IPS DF 4.7 (cell line): Measurements from ENCODE around the gene ITPRID2.

Source experiments
- DNase-seq: peaks from one replicate; pipeline ENCODE4 v3.0.0-alpha.2; 2013; ENCODE audit warnings: low spot score; ENCODE audit errors: extremely low read depth

Gene ITPRID2

DNA sequence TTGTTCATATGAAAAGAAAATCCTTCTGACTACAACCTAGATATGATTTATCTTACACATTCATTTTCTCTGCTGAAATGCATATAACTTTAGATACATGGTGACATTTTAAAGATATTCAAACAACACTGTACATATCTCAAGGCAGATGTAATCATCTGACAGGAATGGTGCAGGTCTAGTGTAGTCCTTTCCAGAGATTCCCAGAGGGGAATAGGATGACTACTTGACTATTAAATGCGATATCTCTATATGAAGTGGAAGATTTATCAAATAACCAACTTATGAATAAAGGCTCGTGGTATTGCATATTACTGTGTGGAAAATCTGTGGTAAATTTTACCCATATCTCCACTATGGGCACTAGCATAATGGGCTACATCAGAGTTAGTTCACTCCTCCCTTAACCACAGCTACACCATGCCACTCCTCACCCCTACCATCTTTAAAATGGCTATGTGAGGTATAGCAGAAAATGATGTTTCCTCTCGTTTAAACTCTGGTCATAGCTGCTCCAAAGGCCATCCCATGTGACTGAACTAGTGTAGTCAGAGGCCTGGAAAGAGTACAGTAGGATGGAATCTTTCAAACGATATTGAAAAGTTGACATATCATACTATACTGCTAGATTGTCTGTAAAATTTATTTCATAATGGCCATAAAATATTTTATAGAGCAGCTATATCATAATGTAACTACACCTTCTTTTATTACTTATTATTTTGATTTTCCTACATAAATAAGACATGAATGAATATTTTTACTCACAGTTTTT lies 9.1 kb upstream of the ITPRID2 start:
- no peak for DNase-seq

DNA sequence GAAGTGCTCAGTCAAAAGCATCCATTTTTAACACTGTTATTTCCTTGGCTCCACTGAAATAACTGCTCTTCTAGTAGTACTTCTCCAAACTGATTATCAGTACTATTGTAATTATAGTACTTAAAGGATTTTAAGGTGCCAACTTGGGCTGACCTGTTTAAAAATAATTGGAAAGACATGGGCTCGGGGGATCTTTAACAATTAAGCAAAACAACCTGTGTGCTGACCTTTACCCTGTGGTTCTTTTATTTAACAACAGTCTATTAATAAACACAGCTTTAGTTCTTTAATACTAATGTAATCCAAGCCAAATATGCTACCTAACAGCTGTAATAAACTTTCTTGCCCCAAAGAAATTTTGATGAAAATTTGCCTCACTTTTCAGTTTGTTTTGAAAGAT lies 6.9 kb upstream of the ITPRID2 start:
- DNase-seq = no peak

DNA sequence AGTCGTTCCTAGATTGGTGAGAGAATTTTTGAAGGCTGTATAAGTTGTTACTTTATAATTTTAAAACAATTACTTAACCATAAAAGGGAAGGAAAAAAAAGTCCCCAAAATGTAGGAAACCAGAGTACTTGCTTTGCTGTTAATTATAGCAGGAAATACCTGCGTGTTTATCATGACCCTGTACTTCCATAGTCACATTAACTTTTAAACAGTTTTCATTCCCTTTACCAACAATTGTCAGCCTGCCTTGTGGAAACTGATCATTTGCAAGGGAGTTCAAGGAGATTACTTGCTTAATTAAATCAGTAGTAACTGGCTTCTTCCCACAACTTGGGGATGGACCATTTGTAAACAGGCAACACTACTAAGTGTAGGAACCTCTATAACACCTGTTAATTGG lies 6.4 kb upstream of the ITPRID2 start:
- no peak for DNase-seq

DNA sequence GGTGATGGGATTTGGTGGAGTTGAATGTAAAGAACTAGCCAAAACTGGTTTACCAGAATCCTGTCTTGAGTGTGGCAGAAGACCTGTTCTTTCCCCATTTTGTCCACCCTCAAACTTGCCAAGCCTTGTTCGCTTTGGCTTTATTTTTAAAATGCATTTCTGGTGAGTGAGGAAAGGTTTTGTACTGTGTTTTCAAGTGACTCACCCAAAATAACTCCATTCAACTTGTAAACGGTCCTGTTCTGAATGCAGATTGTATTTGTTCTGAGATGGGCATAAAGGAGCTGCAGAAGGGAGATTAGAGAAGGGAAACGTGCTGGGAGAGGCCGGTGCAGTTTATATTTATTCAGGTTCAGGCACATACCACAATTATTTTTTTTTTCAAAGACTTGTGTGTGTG lies 5.3 kb upstream of the ITPRID2 start:
- DNase-seq = no peak

DNA sequence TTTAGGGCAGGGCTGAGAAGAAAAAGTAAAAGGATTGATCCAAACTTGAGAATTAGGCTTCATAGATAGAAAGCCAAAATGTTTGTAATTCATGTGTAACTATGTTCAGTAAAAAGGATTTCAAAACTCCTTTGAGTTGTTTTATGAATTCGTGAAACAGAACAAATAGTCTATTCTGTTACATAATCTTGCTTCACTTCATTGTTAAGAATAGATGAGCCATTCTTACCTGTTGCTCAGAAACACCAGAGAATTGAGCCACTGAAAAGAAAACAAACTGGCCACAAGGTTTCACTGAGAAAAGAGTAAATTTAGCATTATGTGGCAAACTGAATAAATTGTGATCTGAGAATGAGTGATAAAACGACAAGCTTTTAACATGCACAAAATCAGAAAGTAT lies 4.5 kb upstream of the ITPRID2 start:
- DNase-seq = no peak

DNA sequence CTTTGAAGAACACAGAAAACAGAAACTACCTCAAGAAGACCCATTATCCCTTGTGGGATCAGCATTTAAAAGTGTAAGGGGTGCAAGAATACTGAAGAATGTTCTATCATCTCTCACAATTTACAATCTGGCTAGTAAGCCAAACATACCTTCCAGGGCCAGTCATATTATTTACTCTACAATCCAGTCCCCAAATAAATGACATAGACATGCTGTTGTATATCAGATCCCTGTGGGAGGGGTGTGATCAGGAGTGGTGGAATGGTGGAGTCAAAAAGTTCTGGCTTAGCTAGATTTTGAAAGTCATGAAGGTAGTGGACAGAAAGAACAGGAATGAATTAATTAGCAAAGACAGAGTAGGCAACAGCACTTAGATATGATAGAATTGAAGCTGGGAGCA lies 1.8 kb upstream of the ITPRID2 start:
- DNase-seq = no peak

DNA sequence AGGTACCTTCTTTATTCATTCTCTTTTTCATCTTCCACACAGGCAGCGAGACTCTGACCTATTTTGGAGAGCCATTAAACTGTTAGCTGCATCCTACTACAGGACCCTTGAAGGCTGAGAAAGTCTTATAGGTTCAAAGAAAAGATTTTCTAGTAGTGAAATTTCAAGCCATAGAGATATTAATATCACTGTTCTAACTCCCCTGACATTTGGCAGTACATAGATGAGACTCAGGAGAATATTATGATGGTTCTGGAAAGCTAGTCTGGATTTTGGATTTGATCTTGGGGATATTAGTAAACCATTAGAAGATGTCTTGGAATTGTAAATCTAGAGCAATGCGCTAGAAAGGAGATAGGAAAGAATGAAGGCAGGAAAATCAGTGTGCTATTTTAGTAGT lies 1.3 kb upstream of the ITPRID2 start:
- DNase-seq = no peak

DNA sequence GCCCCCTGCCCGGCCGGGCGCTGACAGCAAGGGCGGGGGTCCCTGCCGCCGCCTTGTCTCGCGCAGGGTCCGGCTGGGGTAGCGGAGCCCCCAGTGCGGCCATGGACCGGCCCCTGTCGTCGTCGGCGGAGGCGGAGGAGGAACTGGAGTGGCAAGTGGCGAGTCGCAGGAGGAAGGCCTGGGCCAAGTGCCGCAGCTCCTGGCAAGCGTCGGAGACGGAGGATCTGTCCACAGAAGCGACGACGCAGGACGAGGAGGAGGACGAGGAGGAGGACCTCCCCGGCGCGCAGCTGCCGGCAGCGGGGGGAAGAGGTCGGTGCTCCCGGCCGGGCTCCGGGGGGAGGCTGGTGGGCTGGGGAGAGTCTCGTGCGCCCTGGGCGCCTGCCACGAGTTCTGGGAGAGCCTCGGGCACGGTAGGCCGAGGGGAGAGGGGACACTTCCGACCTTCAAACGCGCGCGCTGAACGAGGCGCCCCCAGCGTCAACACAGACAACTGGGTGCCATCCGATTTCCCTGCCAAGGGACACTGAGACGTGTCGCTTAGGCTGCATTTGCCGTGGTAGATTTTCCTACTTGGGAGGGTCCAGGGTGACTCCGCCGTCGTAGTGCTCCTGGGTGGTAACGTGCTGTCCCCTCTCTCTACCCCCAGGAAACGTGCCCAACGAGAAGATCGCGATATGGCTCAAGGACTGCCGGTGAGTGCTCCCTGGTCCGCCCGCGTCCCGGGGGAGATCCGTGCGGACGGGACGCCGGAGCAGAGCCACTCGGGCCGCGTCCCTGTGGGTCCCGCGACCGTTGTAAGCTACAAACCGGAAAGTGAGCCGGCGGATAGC lies 652 bp downstream of the ITPRID2 start:
- DNase-seq = no peak

DNA sequence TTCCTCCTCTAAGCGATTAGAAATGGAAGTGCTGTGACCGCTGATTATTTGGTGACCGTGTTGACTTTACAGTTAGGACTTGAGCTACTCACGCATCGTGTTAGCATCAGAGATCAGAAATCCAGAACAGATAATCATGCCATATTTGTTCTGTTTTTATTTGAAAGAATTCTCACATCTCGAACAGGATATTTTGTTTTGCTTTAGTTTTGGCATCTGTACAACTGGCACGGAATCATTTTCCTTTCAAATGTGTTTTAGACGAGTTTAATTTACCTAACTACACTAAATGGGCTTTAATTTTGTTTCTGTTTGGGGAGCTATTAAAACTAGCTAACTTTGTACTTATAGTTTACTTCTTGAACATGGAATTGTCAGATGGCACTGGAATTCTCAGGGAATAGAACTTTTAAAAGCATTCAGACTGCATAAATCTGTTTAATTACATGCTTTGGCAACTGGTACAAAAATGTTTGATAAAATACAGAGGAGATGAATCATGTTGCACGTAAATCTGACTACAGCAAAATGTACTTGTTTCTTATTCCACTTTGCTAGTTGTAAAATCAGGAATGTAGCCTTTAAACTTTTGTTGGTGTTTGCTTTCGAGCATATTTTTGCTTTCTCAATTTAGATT lies 1.4 kb downstream of the ITPRID2 start:
- DNase-seq = no peak

DNA sequence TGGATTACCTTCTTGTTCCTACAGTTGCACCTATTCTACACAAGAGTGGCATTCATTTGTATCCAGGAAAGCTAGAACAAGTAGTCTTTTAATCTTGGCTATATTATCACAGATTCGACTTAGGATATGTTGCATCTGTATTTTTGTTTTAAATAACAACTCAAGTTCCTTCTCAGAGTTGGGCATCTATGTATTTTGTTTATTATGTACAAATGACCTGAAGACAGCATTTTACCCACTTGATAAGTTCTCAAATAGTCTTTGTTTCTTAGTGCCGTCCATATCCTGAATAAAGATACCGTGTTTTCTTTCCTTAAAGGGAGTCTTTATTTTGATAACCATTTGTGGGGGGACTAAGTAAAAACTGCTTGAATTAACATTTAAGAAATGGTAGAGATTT lies 2.9 kb downstream of the ITPRID2 start:
- no peak for DNase-seq

DNA sequence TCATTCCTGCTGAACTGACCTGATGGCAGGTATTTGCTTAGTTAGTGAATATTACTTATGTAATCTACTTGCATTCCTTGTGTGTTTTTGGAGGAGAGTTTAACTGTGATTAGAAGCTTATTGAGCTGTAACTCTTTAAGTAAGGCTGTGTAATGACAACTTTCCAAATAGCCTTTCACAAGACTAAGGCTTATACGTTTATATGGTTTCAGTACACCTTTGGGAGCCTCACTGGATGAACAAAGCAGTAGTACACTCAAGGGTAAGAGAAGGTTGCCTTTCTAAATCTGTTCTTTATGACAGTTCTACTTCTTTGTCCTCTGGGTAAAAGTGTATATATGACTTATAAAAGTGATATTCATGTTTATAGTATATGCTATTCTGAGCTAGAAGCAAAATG lies 4.3 kb downstream of the ITPRID2 start:
- no peak for DNase-seq

DNA sequence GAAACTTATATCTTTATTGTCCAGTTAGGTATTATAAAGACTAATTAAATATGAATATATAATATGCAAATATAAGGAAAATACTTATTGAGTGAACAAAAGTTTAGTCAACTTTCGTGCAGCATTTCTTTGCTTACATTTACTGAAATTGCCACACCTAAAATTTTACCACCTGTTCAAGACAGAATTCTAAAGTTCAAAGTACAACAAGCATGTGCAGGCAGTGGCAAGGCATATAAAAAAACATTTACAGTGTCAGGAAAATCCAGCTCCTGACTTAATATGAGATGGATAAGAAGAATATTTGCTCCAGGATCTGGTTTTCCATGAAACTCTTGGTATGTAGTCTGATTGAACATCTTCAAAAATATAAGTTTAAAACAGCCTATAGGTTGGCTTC lies 4.8 kb downstream of the ITPRID2 start:
- DNase-seq = no peak

DNA sequence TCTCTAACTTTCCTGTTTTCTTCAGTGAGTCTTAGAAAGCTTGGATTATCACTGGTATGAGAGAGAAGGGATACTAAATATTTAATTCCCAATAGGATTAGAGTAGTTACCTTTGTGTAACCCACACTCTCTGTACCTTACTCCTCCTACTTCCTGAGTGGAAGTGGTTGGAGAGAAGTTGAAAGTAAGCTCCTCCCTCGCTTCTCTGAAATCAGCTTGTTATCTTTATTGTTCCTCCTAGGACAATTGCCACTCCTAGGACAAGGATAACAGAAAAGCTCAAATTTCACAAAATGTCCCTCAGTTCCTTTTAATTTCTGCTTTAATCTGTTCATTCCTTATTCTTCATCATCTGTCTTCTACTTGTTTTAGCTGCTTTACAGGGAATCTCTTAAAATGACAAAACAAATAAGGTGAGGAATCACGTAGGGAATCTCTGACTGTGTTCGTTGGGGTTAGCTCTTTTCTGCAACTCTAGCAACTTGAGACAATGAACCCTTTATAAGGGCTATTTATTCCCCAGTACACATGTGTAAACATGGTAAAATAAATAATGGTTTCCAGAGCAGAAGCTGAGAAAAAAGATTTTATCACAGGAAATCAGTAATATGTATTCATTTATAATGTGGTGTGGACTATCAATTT lies 8.6 kb downstream of the ITPRID2 start:
- no peak for DNase-seq

DNA sequence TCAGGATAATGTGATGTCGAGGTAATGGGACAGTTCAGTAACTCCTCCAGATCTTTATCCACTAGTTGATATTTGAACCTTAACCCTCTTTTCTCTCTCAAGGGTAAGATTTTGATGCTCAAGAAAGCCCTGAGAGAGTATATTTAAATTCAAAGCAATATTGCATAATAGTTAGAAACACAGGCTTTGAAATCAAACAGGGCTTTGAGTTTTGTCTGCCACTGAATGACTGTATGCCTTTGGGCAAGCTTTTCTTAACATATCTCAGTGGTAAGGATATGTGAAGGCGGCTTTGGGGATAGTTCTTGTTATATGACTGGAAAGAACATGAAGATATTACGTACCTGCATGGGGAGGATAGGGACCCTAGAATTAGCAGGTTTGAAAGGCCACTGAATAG lies 11.1 kb downstream of the ITPRID2 start:
- no peak for DNase-seq

DNA sequence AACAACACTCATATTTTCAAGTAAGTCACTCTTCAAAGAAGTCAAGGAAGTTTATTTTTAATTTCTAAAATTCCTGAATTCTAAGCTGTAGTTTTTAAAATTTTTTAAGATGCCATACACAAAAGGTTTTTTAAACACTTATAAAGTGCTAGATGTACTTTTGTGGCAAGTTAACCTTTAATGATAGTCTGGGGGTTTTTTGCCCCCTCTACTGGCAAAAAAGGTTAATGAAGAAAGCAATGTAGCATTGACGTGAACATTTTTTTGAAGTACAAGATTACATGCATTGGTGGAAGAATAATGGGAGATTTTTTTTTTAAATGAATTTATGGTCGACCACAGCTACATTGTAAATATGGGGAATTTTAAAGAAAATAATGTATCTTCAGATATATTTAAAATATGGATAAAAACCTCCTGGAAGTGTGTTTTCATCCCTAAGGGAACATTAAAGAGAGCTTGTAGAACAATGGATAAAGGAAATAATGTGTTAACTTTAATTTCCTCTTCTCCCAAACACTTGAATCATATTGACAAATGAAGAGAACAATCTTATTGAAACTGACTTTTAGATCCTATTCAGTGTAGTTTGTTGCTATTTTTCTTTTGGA lies 12.6 kb downstream of the ITPRID2 start:
- no peak for DNase-seq

DNA sequence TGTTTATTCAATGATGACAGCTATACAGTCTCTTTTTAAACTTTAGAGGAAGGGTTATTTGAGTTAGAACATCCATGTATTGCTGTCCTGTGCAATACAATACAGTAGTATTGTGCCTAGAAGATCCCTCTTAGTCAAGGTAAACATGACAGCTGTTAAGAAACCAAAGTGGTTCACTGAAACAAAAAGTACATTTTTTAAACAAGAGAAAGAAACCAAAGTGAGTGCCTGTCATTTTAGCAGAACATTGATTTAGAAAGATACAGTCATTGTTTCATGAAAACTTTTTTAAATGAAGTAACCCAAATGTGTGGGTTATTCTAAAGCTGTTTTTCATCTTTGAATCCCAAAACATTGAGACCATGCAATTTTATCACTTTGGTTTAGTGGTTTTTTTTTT lies 15.5 kb downstream of the ITPRID2 start:
- no peak for DNase-seq

DNA sequence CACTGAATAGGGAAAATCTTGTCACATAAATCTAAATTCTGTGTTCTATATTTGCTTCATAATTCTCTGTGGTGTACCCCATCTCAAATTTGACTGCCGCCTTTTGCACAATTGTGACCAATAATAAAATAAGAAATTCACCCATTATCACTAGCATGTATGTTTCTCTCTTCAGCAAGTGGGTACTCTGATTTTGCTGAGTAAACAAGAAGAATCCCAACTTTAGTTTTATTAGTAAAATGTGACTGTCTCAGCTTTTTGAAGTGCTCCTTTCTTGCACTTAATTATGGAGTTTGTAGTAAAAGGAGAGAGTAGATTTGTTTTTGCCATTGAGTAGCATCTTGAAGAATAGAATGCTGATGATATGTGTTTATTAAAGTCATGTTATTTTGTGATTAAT lies 16.1 kb downstream of the ITPRID2 start:
- DNase-seq = no peak

DNA sequence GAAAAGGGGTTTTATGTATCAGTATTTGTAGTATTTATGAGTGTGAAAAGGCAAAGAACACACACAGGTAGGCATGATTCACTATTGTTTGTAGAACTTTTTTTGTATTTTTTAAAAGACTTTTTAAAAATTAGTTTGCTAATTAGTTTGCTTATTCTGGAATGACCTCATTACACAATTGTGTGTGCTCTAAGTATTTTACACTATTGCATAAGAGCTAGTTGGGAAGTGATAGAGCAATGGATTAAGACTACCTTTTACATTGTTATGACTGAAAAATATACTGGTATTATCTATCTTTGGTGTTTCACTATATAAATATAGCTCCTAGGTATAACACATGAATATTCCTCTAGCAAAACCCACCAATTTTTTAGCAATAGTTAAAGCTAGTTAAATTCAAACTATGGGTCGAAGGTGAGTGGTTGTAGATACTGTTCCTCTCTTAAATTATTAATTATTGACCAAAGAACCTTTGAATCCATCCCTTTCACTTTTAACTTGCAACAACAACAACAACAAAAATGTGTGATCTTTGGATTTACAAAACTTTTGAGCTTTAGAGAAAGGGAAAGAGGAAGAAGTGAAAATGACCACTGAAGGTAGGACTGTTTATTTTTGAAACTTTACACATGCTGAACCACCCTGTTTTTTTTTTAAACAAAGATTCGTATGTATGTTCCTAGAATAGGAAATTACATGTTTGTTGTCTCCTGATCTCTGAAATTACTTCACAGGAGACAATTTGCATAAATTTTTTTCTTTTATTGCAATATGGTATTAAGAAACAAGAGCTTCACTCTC lies 18.7 kb downstream of the ITPRID2 start:
- no peak for DNase-seq

DNA sequence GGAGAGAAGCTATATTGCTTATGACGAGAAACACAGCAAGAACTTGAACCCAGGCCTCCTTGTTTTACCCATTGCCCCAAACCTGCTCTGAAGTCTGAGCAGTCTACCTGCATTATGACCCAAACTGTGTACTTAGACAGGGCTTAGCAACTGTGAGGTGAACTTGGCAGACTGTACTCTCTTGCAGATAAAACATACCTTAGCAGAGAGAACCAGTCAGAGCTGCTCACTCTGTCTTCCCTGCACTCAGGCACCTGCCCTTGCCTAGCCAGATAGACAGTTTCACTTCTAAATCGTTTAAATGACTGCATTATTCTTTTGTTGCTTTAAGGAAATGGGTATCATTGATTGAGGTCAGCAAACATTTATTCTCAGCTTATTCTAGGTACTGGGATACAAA lies 20.3 kb downstream of the ITPRID2 start:
- DNase-seq = no peak

DNA sequence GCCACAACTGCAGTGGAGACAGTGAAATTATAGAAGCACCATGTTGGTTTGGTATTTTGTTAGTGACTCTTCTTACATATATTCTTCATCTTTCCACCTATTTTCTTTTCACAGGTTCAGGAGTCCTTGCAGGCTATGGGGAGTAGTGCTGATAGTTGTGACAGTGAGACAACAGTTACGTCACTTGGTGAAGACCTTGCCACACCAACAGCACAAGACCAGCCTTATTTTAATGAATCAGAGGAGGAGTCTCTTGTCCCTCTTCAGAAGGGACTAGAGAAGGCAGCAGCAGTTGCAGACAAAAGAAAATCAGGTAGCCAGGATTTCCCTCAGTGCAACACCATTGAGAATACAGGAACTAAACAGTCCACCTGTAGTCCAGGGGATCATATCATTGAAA lies 23.6 kb downstream of the ITPRID2 start:
- DNase-seq = no peak
